Fibroblast of lung (primary cell): ENCODE measurements around the gene WSB2.

Experiments
- CTCF ChIP-seq, 2 donors: IDR thresholded peaks in 1 of 2; conservative IDR thresholded peaks in 1 of 2; 1 replicate in 1 of 2; 2 replicates in 1 of 2; pipeline ENCODE4 v1.5.1; 2011 to 2012; ENCODE audit warnings: low read length in 2 of 2, control low read depth in 1 of 2, inconsistent platforms in 1 of 2, low read depth in 1 of 2, mild to moderate bottlenecking in 1 of 2
- EZH2 ChIP-seq: IDR thresholded peaks from 2 replicates; pipeline ENCODE4 v1.5.1; 2012; ENCODE audit warnings: low read length, control low read depth, mild to moderate bottlenecking; ENCODE audit errors: missing control alignments

- TF ChIP-seq CTCF (conservative IDR thresholded peaks at IDR 0.05 in 1 of 2, IDR thresholded peaks at IDR 0.05 in 1 of 2; ENCODE audit: low read depth in 1 of 2, low read length in 2 of 2) (no peak), EZH2 (no peak)
These were observed 24.1 kb downstream of the WSB2 start for GRCh38 chr12:118036672-118037411.
